H1 (cell line): ENCODE results near the gene TGM5.

ENCODE experiments used
- ATF3 ChIP-seq: IDR thresholded peaks from 2 replicates; pipeline ENCODE4 v1.6.1; 2011; ENCODE audit warnings: low read depth, mild to moderate bottlenecking, low read length; ENCODE audit not compliant: insufficient read depth
- CHD1 ChIP-seq: IDR thresholded peaks from 2 replicates; pipeline ENCODE4 v1.6.1; 2012; ENCODE audit warnings: low read depth, low read length, improper control_type of control experiment
- CTCF ChIP-seq, 3 experiments: IDR thresholded peaks; 1 replicate in 2 of 3; 2 replicates in 1 of 3; pipeline versions ENCODE4 v1.5.1 to v1.6.1; 2011; ENCODE audit warnings: low read length in 3 of 3, mild to moderate bottlenecking in 3 of 3, inconsistent platforms in 2 of 3, low read depth in 1 of 3, moderate library complexity in 1 of 3; ENCODE audit not compliant: insufficient read depth in 1 of 3; ENCODE audit errors: control extremely low read depth in 1 of 3
- EP300 ChIP-seq, 2 experiments: IDR thresholded peaks; 1 replicate in 1 of 2; 2 replicates in 1 of 2; pipeline ENCODE4 v1.6.1; 2011 to 2012; ENCODE audit warnings: low read depth in 2 of 2, low read length in 2 of 2, mild to moderate bottlenecking in 2 of 2, borderline replicate concordance in 1 of 2, inconsistent platforms in 1 of 2, moderate library complexity in 1 of 2
- GABPA ChIP-seq: IDR thresholded peaks from 2 replicates; pipeline ENCODE4 v1.6.1; 2011; ENCODE audit warnings: mild to moderate bottlenecking, low read length, moderate library complexity, borderline replicate concordance; ENCODE audit not compliant: insufficient read depth
- JUN ChIP-seq: IDR thresholded peaks from 2 replicates; pipeline ENCODE4 v1.6.1; 2011; ENCODE audit warnings: low read depth, mild to moderate bottlenecking, improper control_type of control experiment, low read length
- MAX ChIP-seq: IDR thresholded peaks from 2 replicates; pipeline ENCODE4 v1.6.1; 2012; ENCODE audit warnings: inconsistent platforms
- POLR2A ChIP-seq, 2 experiments: IDR thresholded peaks; 1 replicate in 1 of 2; 2 replicates in 1 of 2; pipeline ENCODE4 v1.6.1; 2011; ENCODE audit warnings: low read depth in 2 of 2, low read length in 2 of 2, mild to moderate bottlenecking in 2 of 2; ENCODE audit errors: control extremely low read depth in 1 of 2
- POLR2AphosphoS5 ChIP-seq: IDR thresholded peaks from 2 replicates; pipeline ENCODE4 v1.6.1; 2011; ENCODE audit warnings: low read depth, low read length
- YY1 ChIP-seq: IDR thresholded peaks from 2 replicates; pipeline ENCODE4 v1.6.1; 2011; ENCODE audit warnings: low read depth, mild to moderate bottlenecking, low read length

- TF ChIP-seq POLR2A (IDR thresholded peaks at IDR 0.05; ENCODE audit: control extremely low read depth in 1 of 2, low read depth in 2 of 2, low read length in 2 of 2): no peak
- TF ChIP-seq MAX: no peak
- no peak for TF ChIP-seq ATF3
- TF ChIP-seq JUN: no peak
- no peak for TF ChIP-seq CTCF (IDR thresholded peaks at IDR 0.05; ENCODE audit: control extremely low read depth in 1 of 3, insufficient read depth in 1 of 3, low read depth in 1 of 3, low read length in 3 of 3)
- TF ChIP-seq EP300 (IDR thresholded peaks at IDR 0.05; ENCODE audit: borderline replicate concordance in 1 of 2, low read depth in 2 of 2, low read length in 2 of 2): no peak
- TF ChIP-seq POLR2AphosphoS5: no peak
- TF ChIP-seq CHD1: no peak
- TF ChIP-seq YY1: no peak
- no peak for TF ChIP-seq GABPA
Measured at GRCh38 chr15:43206054-43206453, 60.7 kb downstream of the TGM5 start.
